NCI-H524 (cell line): Measurements from ENCODE around the gene ARRB1.
"Not testable (repeated sequence)": the region's sequence is repeated elsewhere in the genome, so short reads cannot be mapped to it uniquely, and the experiment has no call there.

Experiments
- DNase-seq, 2 experiments: peaks; one replicate each; lab custom pipeline; 2025; lab: John Stamatoyannopoulos, UW

The ARRB1 gene

GRCh38 chr11:75344186-75344585 lies 7.3 kb downstream of the ARRB1 start:
- no peak for DNase-seq

GRCh38 chr11:75342966-75343870 lies 8.2 kb downstream of the ARRB1 start:
- peak; percentile 37 to 77 for DNase-seq

GRCh38 chr11:75342231-75342918 lies 9.1 kb downstream of the ARRB1 start:
- no peak for DNase-seq

GRCh38 chr11:75341612-75342011 lies 9.8 kb downstream of the ARRB1 start:
- peak in 1 of 2 experiments; percentile 45 for DNase-seq

- peak in 1 of 2 experiments; percentile 29 for DNase-seq
Observed at GRCh38 chr11:75339685-75340409, 11.6 kb downstream of the ARRB1 start.

GRCh38 chr11:75338516-75339208 lies 12.8 kb downstream of the ARRB1 start:
- DNase-seq: no peak

- DNase-seq: no peak
Observed at GRCh38 chr11:75337195-75337654, 14.2 kb downstream of the ARRB1 start.

GRCh38 chr11:75334976-75335375 lies 16.5 kb downstream of the ARRB1 start:
- no peak for DNase-seq

- DNase-seq: peak in 1 of 2 experiments; percentile 21
Observed at GRCh38 chr11:75334402-75334891, 17.0 kb downstream of the ARRB1 start.

- DNase-seq: no peak
Observed at GRCh38 chr11:75333807-75334140, 17.7 kb downstream of the ARRB1 start.

- no peak for DNase-seq
Observed at GRCh38 chr11:75333022-75333806, 18.2 kb downstream of the ARRB1 start.

GRCh38 chr11:75331761-75332160 lies 19.7 kb downstream of the ARRB1 start:
- not testable (repeated sequence) for DNase-seq

- DNase-seq: not testable (repeated sequence)
Observed at GRCh38 chr11:75331304-75331703, 20.2 kb downstream of the ARRB1 start.

GRCh38 chr11:75330886-75331285 lies 20.6 kb downstream of the ARRB1 start:
- DNase-seq: not testable (repeated sequence)

GRCh38 chr11:75330291-75330690 lies 21.2 kb downstream of the ARRB1 start:
- DNase-seq: peak in 1 of 2 experiments; percentile 26

GRCh38 chr11:75328426-75329277 lies 22.8 kb downstream of the ARRB1 start:
- peak; percentile 92 to 94 for DNase-seq

GRCh38 chr11:75326439-75326810 lies 25.0 kb downstream of the ARRB1 start:
- no peak for DNase-seq

- DNase-seq: peak in 1 of 2 experiments; percentile 20
Observed at GRCh38 chr11:75325713-75326438, 25.6 kb downstream of the ARRB1 start.

- no peak for DNase-seq
Observed at GRCh38 chr11:75324740-75325139, 26.7 kb downstream of the ARRB1 start.
